ENCODE results near the gene EZR. TPM values are rescaled to one million over a fixed set of nuclear protein-coding genes. Genes with fewer than 3 reads are reported as not detected.

The EZR gene
- polyA plus RNA-seq, 1 donor (not counting 4 experiments of a cell fraction or from before 2014, with no cell fraction given) = 277 TPM

GRCh38 chr6:158850807-158851115 lies 31.6 kb upstream of the EZR start:
- H3K9ac ChIP-seq (ENCODE audit: control insufficient read depth, extremely low read depth, insufficient read depth, low read length) = peak overlapping the region; percentile 97
- H3K4me3 ChIP-seq (ENCODE audit: control insufficient read depth in 2 of 3, extremely low read depth in 1 of 3, insufficient read depth in 2 of 3, low read depth in 1 of 3, low read length in 3 of 3) = peak overlapping the region in 1 of 3 experiments; percentile 68
- H3K9me1 ChIP-seq (ENCODE audit: control insufficient read depth, extremely low read depth, insufficient read depth, low read length) = no peaks in the 10 kb centered on the region
- H2AFZ ChIP-seq (ENCODE audit: control insufficient read depth, low read length) = no peak overlapping the region
- H3K4me1 ChIP-seq (ENCODE audit: control insufficient read depth, extremely low read depth, insufficient read depth, low read length) = peaks cover 66% of the 10 kb centered on the region
- H3K9me3 ChIP-seq (ENCODE audit: control insufficient read depth, low read depth, low read length) = no peaks in the 10 kb centered on the region
- H3K79me2 ChIP-seq (ENCODE audit: control insufficient read depth, insufficient read depth, low read length) = no peaks in the 10 kb centered on the region
- no peak for TF ChIP-seq CTCF (optimal IDR thresholded peaks at IDR 0.05 in 1 of 3, IDR thresholded peaks at IDR 0.05 in 1 of 3, conservative IDR thresholded peaks at IDR 0.05 in 1 of 3; ENCODE audit: extremely low read depth in 1 of 3, insufficient read depth in 2 of 3, low read length in 3 of 3)
- TF ChIP-seq EZH2 (IDR thresholded peaks at IDR 0.05; ENCODE audit: low read length) = no peak
- dilution Hi-C loops (cut with MboI; ENCODE audit: extremely low pct_ligation_motif_present, low sequenced_read_pairs) = no loop called here
- H4K20me1 ChIP-seq (ENCODE audit: control insufficient read depth, extremely low read depth, insufficient read depth, low read length) = no peaks in the 10 kb centered on the region
- no peaks in the 10 kb centered on the region for H3K36me3 ChIP-seq (ENCODE audit: control insufficient read depth in 2 of 2, extremely low read depth in 1 of 2, insufficient read depth in 2 of 2, low read length in 2 of 2)
- peak overlapping the region; percentile 100 for H3K27ac ChIP-seq (ENCODE audit: control insufficient read depth, insufficient read depth, low read length)
- H3K27me3 ChIP-seq (ENCODE audit: control insufficient read depth, extremely low read depth, insufficient read depth, low read length) = no peaks in the 10 kb centered on the region
- FAIRE-seq = no peak
- DNase-seq (ENCODE audit: low read depth, low spot score) = no peak
- H3K4me2 ChIP-seq (ENCODE audit: control insufficient read depth, extremely low read depth, insufficient read depth, low read depth, low read length) = peak overlapping the region; percentile 98

GRCh38 chr6:158849899-158850806 lies 31.0 kb upstream of the EZR start:
- dilution Hi-C loops (cut with MboI; ENCODE audit: extremely low pct_ligation_motif_present, low sequenced_read_pairs) = no loop called here
- Histone ChIP-seq H3K9me1 (ENCODE audit: control insufficient read depth, extremely low read depth, insufficient read depth, low read length) (no peaks in the 10 kb centered on the region), H2AFZ (ENCODE audit: control insufficient read depth, low read length) (no peak overlapping the region), H3K4me1 (ENCODE audit: control insufficient read depth, extremely low read depth, insufficient read depth, low read length) (peaks cover 66% of the 10 kb centered on the region), H3K9me3 (ENCODE audit: control insufficient read depth, low read depth, low read length) (no peaks in the 10 kb centered on the region), H3K27me3 (ENCODE audit: control insufficient read depth, extremely low read depth, insufficient read depth, low read length) (no peaks in the 10 kb centered on the region), H3K27ac (ENCODE audit: control insufficient read depth, insufficient read depth, low read length) (peak overlapping the region; percentile 100), H3K4me2 (ENCODE audit: control insufficient read depth, extremely low read depth, insufficient read depth, low read depth, low read length) (peak overlapping the region; percentile 98), H4K20me1 (ENCODE audit: control insufficient read depth, extremely low read depth, insufficient read depth, low read length) (no peaks in the 10 kb centered on the region), H3K4me3 (ENCODE audit: control insufficient read depth in 2 of 3, extremely low read depth in 1 of 3, insufficient read depth in 2 of 3, low read depth in 1 of 3, low read length in 3 of 3) (peak overlapping the region; percentile 13 to 68 (median 44)), H3K36me3 (ENCODE audit: control insufficient read depth in 2 of 2, extremely low read depth in 1 of 2, insufficient read depth in 2 of 2, low read length in 2 of 2) (no peaks in the 10 kb centered on the region), H3K9ac (ENCODE audit: control insufficient read depth, extremely low read depth, insufficient read depth, low read length) (peak overlapping the region; percentile 97), H3K79me2 (ENCODE audit: control insufficient read depth, insufficient read depth, low read length) (no peaks in the 10 kb centered on the region)
- DNase-seq (ENCODE audit: low read depth, low spot score) (peak; percentile 95), FAIRE-seq (peak; percentile 81)
- peak in 1 of 3 experiments; percentile 7 for TF ChIP-seq CTCF (optimal IDR thresholded peaks at IDR 0.05 in 1 of 3, IDR thresholded peaks at IDR 0.05 in 1 of 3, conservative IDR thresholded peaks at IDR 0.05 in 1 of 3; ENCODE audit: extremely low read depth in 1 of 3, insufficient read depth in 2 of 3, low read length in 3 of 3)
- TF ChIP-seq EZH2 (IDR thresholded peaks at IDR 0.05; ENCODE audit: low read length) = no peak
